Karpas-422 (cell line): ENCODE results near the gene SPG11. TPM values are rescaled to one million over a fixed set of nuclear protein-coding genes. Genes with fewer than 3 reads are reported as not detected.

Experiments used
- small RNA-seq: library from RNA; depleted of rRNA; stranded (forward); fragments of <200 nt; gene quantifications from one replicate; pipeline ENCODE3, GENCODE V24; 2014
- total RNA-seq: library from RNA; depleted of rRNA; stranded (reverse); fragments of >200 nt; shearing (Covaris generic); gene quantifications from 2 replicates; pipeline ENCODE4 v1.2.3, GENCODE V29; 2014; ENCODE audit warnings: low replicate concordance; rRNA removed

SPG11 gene
- total RNA-seq, 1 experiment from 2014 or later, result 123 TPM

Small RNA genes within 50 kb of the gene (small RNA-seq; reads per million reads assigned to genes)
- gene RF00019, result not detected

Other genes starting within 250 kb of the SPG11 start
- gene CTDSPL2, start 236.0 kb downstream of the SPG11 start, total RNA-seq, result 84.2 and 136 TPM in 2 replicates
- 36.1 and 70.7 TPM in 2 replicates for gene EIF3J, start 126.5 kb downstream of the SPG11 start, total RNA-seq
- gene PATL2, start 47.7 kb upstream of the SPG11 start, total RNA-seq, result 1.0 and 5.0 TPM in 2 replicates
- 2,186 and 3,959 TPM in 2 replicates for gene B2M, start 47.9 kb upstream of the SPG11 start, total RNA-seq
- gene TRIM69, start 72.9 kb upstream of the SPG11 start, total RNA-seq, result 22.7 and 26.0 TPM in 2 replicates